Frontal cortex (tissue), 4 donors: ENCODE measurements around the gene FFAR1. TPM values are rescaled to one million over a fixed set of nuclear protein-coding genes. Genes with fewer than 3 reads are reported as not detected.

Experiments used
- DNase-seq, 2 donors: peaks; one replicate each; pipeline ENCODE4 v3.0.0; 2012; ENCODE audit warnings: low spot score in 2 of 2
- FAIRE-seq: peaks from 2 replicates; lab custom pipeline; 2012; peaks lifted over from hg19 to GRCh38; lab: Jason Lieb, UNC
- total RNA-seq: library from RNA; depleted of rRNA; stranded (reverse); fragments of >200 nt; gene quantifications from one replicate; pipeline ENCODE4 v1.2.3, GENCODE V29; 2014
- donor health status: control.
- donor health status: control.
- donor health status: control.

The FFAR1 gene
- total RNA-seq, 1 donor from 2014 or later: not detected

- no peak for DNase-seq
- no peak for FAIRE-seq
Observed at GRCh38 chr19:35380450-35381124, 32.9 kb downstream of the FFAR1 start.

- DNase-seq (no peak), FAIRE-seq (no peak)
Observed at GRCh38 chr19:35381318-35381717, 33.6 kb downstream of the FFAR1 start.

GRCh38 chr19:35381926-35382325, 34.2 kb downstream of the FFAR1 start:
- no peak for FAIRE-seq

GRCh38 chr19:35383536-35383935, 35.8 kb downstream of the FFAR1 start:
- DNase-seq (no peak), FAIRE-seq (no peak)

More at GRCh38 chr19:35381926-35382325, 34.2 kb downstream of the FFAR1 start:
- DNase-seq: no peak

- DNase-seq (no peak), FAIRE-seq (no peak)
Observed at GRCh38 chr19:35388277-35389054, 40.8 kb downstream of the FFAR1 start.

- DNase-seq (no peak), FAIRE-seq (no peak)
Observed at GRCh38 chr19:35389192-35389861, 41.6 kb downstream of the FFAR1 start.

- no peak for FAIRE-seq
- no peak for DNase-seq
Observed at GRCh38 chr19:35392742-35393715, 45.3 kb downstream of the FFAR1 start.

GRCh38 chr19:35395382-35396199, 47.9 kb downstream of the FFAR1 start:
- DNase-seq: no peak
- FAIRE-seq: no peak

- no peak for FAIRE-seq
- DNase-seq: no peak
Observed at GRCh38 chr19:35396240-35396885, 48.7 kb downstream of the FFAR1 start.

- FAIRE-seq: no peak
- DNase-seq: no peak
Observed at GRCh38 chr19:35397064-35397463, 49.4 kb downstream of the FFAR1 start.

Other genes starting within 250 kb of the FFAR1 start
- not detected for gene FXYD3, start 232.1 kb upstream of the FFAR1 start, total RNA-seq
- gene LGI4, start 212.8 kb upstream of the FFAR1 start, total RNA-seq: 9.0 TPM
- not detected for gene FXYD1, start 209.1 kb upstream of the FFAR1 start, total RNA-seq
- gene FXYD7, start 204.6 kb upstream of the FFAR1 start, total RNA-seq: 10.6 TPM
- gene FXYD5, start 193.2 kb upstream of the FFAR1 start, total RNA-seq: not detected
- gene FAM187B, start 119.2 kb upstream of the FFAR1 start, total RNA-seq: not detected
- gene LSR, start 98.9 kb upstream of the FFAR1 start, total RNA-seq: 0.82 TPM
- 38.7 TPM for gene USF2, start 78.9 kb upstream of the FFAR1 start, total RNA-seq
- gene HAMP, start 65.4 kb upstream of the FFAR1 start, total RNA-seq: not detected
- not detected for gene MAG, start 55.7 kb upstream of the FFAR1 start, total RNA-seq
- not detected for gene CD22, start 18.7 kb upstream of the FFAR1 start, total RNA-seq
- gene FFAR3, start 10.6 kb downstream of the FFAR1 start, total RNA-seq: not detected
- gene GPR42, start 23.2 kb downstream of the FFAR1 start, total RNA-seq: not detected
- gene FFAR2, start 100.4 kb downstream of the FFAR1 start, total RNA-seq: under 0.01 TPM
- not detected for gene KRTDAP, start 142.6 kb downstream of the FFAR1 start, total RNA-seq
- gene DMKN, start 165.7 kb downstream of the FFAR1 start, total RNA-seq: under 0.01 TPM
- not detected for gene SBSN, start 180.4 kb downstream of the FFAR1 start, total RNA-seq
- gene GAPDHS, start 185.6 kb downstream of the FFAR1 start, total RNA-seq: not detected
- 50.1 TPM for gene TMEM147, start 197.7 kb downstream of the FFAR1 start, total RNA-seq
- gene ATP4A, start 215.8 kb downstream of the FFAR1 start, total RNA-seq: not detected
- not detected for gene PMIS2, start 238.3 kb downstream of the FFAR1 start, total RNA-seq